Measurements from ENCODE around the gene SLC7A1.

DNA sequence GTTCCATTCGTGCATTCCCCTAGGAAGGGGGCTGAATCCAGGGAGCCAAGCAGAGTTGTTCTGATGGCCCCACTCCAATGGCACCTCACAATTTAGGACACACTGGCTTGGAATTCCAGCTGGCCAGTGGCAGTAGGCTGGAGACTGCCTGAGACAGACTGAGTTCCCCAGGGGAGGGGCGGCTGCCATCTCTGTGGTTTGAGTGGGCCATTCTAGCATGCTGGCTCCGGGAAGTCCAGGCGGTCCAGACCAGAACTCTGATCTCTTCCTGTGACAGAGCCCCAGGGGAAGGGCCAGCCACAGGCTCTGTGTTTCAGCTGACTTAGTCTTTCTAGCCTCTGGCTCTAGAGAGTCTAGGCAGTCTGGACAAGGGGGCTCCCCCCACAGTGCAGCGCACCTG is 29.5 kb upstream of the SLC7A1 start:
- TF ChIP-seq, protein P1, sequence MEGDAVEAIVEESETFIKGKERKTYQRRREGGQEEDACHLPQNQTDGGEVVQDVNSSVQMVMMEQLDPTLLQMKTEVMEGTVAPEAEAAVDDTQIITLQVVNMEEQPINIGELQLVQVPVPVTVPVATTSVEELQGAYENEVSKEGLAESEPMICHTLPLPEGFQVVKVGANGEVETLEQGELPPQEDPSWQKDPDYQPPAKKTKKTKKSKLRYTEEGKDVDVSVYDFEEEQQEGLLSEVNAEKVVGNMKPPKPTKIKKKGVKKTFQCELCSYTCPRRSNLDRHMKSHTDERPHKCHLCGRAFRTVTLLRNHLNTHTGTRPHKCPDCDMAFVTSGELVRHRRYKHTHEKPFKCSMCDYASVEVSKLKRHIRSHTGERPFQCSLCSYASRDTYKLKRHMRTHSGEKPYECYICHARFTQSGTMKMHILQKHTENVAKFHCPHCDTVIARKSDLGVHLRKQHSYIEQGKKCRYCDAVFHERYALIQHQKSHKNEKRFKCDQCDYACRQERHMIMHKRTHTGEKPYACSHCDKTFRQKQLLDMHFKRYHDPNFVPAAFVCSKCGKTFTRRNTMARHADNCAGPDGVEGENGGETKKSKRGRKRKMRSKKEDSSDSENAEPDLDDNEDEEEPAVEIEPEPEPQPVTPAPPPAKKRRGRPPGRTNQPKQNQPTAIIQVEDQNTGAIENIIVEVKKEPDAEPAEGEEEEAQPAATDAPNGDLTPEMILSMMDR (IDR thresholded peaks at IDR 0.05): no peak
- no peak for TF ChIP-seq POLR2A (IDR thresholded peaks at IDR 0.05)

Data from vagina (tissue), 2 donors.